ENCODE data around the gene FLOT1. TPM values are rescaled to one million over a fixed set of nuclear protein-coding genes. Genes with fewer than 3 reads are reported as not detected.

Gene FLOT1
- total and polyA plus RNA-seq, 2 of the 13 experiments (the other 11 are each of a cell fraction or from before 2014, with no cell fraction given), result 82.3 to 130 TPM

DNA sequence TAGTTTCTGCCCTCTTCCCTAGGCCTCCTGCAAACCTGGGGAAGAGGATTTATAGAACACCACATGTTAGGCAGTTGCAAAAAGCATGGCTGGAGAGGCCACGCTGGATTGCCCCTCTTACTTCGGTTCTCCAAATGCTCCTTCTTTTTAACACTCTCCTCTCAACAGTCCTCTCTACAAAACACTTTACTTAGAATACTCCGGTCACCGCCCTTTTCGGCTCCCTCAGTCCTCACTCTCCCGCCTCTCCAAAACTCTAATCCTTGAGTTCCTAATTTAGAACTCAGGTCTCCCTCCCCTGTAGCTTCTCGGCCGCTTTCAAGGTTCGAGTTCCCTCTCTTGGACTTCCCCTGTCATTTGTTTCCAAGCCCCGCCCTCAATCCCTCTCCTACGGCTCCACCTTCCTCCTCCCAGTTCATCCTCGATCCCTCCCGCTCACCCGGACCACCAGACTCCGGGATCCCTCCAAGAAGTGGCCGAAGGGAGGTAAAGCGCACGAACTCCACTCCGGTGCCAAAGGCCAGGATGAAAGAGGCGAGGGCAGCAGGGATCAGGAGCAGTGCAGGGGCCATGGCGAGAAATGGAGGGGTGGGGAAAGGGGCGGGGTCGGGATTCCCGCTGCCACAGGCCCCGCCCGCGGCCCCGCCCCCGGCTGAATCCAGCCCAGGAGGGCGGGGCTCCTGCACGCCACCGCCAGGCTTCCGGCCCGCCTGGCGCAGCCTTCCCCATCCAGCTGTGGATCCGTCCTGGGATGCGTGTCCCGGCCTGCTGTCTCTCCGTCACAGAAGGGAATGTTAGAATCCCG is 51.9 kb downstream of the FLOT1 start, which contains the start of gene NRM (continued):
- TF ChIP-seq SNAPC4 (CRISPR knock-in tag; IDR thresholded peaks at IDR 0.05) (peak; percentile 62; the same call in 1 of the 2 replicates), TRIM24 (CRISPR knock-in tag; IDR thresholded peaks at IDR 0.05) (no peak), MTERF4 (CRISPR knock-in tag; IDR thresholded peaks at IDR 0.05) (peak; percentile 83; the same call in 1 of the 2 replicates), ZFP90 (CRISPR knock-in tag; IDR thresholded peaks at IDR 0.05; ENCODE audit: borderline replicate concordance) (0 out of 2 replicates have a peak, but pooled peaks have one; percentile 62), NFKB2 (CRISPR knock-in tag; IDR thresholded peaks at IDR 0.05; ENCODE audit: borderline replicate concordance) (peak; percentile 71; the same call in 1 of the 2 replicates), ZNF549 (CRISPR knock-in tag; IDR thresholded peaks at IDR 0.05) (no peak), UBTF (CRISPR knock-in tag; IDR thresholded peaks at IDR 0.05) (peak; percentile 25; the same call in 1 of the 2 replicates), DPF2 (CRISPR knock-in tag; IDR thresholded peaks at IDR 0.05; ENCODE audit: borderline replicate concordance, low read depth) (no peak), TSC22D2 (CRISPR knock-in tag; IDR thresholded peaks at IDR 0.05; ENCODE audit: borderline replicate concordance) (peak; percentile 84; the same call in 1 of the 2 replicates), ZFP37 (CRISPR knock-in tag; IDR thresholded peaks at IDR 0.05; ENCODE audit: borderline replicate concordance) (0 out of 2 replicates have a peak, but pooled peaks have one; percentile 70), PHB2 (IDR thresholded peaks at IDR 0.05; ENCODE audit: partially characterized antibody) (no peak), HOXD1 (CRISPR knock-in tag; IDR thresholded peaks at IDR 0.05) (peak; percentile 33; the same call in 1 of the 2 replicates), DMAP1 (CRISPR knock-in tag; IDR thresholded peaks at IDR 0.05) (peak; percentile 55; the same call in 1 of the 2 replicates), FOSL2 (CRISPR knock-in tag; IDR thresholded peaks at IDR 0.05) (peak; percentile 23; the same call in 1 of the 2 replicates), SOX5 (CRISPR knock-in tag; IDR thresholded peaks at IDR 0.05; ENCODE audit: borderline replicate concordance) (peak; percentile 12; the same call in 1 of the 2 replicates)
- TF ChIP-seq, protein P1, sequence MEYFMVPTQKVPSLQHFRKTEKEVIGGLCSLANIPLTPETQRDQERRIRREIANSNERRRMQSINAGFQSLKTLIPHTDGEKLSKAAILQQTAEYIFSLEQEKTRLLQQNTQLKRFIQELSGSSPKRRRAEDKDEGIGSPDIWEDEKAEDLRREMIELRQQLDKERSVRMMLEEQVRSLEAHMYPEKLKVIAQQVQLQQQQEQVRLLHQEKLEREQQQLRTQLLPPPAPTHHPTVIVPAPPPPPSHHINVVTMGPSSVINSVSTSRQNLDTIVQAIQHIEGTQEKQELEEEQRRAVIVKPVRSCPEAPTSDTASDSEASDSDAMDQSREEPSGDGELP (IDR thresholded peaks at IDR 0.05; ENCODE audit: borderline replicate concordance, low read depth), result peak; percentile 90; the same call in 1 of the 2 replicates
- TF ChIP-seq, protein P2, sequence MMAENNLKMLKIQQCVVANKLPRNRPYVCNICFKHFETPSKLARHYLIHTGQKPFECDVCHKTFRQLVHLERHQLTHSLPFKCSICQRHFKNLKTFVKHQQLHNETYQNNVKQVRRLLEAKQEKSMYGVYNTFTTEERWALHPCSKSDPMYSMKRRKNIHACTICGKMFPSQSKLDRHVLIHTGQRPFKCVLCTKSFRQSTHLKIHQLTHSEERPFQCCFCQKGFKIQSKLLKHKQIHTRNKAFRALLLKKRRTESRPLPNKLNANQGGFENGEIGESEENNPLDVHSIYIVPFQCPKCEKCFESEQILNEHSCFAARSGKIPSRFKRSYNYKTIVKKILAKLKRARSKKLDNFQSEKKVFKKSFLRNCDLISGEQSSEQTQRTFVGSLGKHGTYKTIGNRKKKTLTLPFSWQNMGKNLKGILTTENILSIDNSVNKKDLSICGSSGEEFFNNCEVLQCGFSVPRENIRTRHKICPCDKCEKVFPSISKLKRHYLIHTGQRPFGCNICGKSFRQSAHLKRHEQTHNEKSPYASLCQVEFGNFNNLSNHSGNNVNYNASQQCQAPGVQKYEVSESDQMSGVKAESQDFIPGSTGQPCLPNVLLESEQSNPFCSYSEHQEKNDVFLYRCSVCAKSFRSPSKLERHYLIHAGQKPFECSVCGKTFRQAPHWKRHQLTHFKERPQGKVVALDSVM (CRISPR knock-in tag; IDR thresholded peaks at IDR 0.05), result 0 out of 2 replicates have a peak, but pooled peaks have one; percentile 30
